Measurements from ENCODE around the gene ZNF771. TPM values are rescaled to one million over a fixed set of nuclear protein-coding genes. Genes with fewer than 3 reads are reported as not detected.

Gene ZNF771
- 13.1 and 28.5 TPM in 2 replicates for total RNA-seq (2014; rRNA removed; shearing (Covaris generic); ENCODE audit: low replicate concordance)

- Histone ChIP-seq H3K27me3 (no peaks in the 10 kb centered on the region), H3K9me3 (no peaks in the 10 kb centered on the region), H3K36me3 (peaks cover 22% of the 10 kb centered on the region), H3K4me3 (peak within 1 kb of the TSS; percentile 73)
- peak; percentile 95 for DNase-seq
Measured at GRCh38 chr16:30407102-30407803, at the start of gene ZNF771. Gene ZNF771, plus strand, starts transcription at chr16:30407606. Its CDS starts 448 bp downstream, at chr16:30408054.

GRCh38 chr16:30357715-30358576 is 49.5 kb upstream of the ZNF771 start:
- Histone ChIP-seq H3K27me3 (no peaks in the 10 kb centered on the region), H3K4me3 (no peak overlapping the region), H3K36me3 (peaks cover 68% of the 10 kb centered on the region), H3K9me3 (no peaks in the 10 kb centered on the region)
- DNase-seq = no peak

DNA sequence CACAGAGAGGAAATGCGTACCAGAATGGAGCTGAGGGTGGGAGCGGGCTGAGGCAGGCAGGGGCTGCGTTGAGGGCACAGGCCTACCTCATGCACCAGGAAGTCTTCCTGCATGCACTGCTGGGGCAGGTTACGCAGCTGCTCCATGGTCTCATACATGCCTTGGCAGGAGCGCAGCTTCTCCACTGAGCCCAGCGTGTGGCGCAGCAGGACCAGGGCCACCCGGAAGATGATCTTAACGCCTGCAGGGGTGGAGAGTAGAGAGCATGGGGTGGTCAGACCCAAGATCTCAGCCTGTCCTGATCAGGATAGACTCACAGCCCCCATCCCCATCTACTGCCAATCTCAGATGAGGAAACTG is 48.8 kb upstream of the ZNF771 start:
- DNase-seq = no peak
- peaks cover 68% of the 10 kb centered on the region for H3K36me3 ChIP-seq
- H3K27me3 ChIP-seq = no peaks in the 10 kb centered on the region
- no peak overlapping the region for H3K4me3 ChIP-seq
- H3K9me3 ChIP-seq = no peaks in the 10 kb centered on the region

GRCh38 chr16:30358990-30359870 is 48.2 kb upstream of the ZNF771 start:
- no peak for DNase-seq
- Histone ChIP-seq H3K27me3 (no peaks in the 10 kb centered on the region), H3K4me3 (no peak overlapping the region), H3K9me3 (no peaks in the 10 kb centered on the region), H3K36me3 (peaks cover 70% of the 10 kb centered on the region)

- Histone ChIP-seq H3K4me3 (no peak overlapping the region), H3K27me3 (no peaks in the 10 kb centered on the region), H3K9me3 (no peaks in the 10 kb centered on the region), H3K36me3 (peaks cover 76% of the 10 kb centered on the region)
- no peak for DNase-seq
Measured at GRCh38 chr16:30359871-30360170, 47.6 kb upstream of the ZNF771 start.

DNA sequence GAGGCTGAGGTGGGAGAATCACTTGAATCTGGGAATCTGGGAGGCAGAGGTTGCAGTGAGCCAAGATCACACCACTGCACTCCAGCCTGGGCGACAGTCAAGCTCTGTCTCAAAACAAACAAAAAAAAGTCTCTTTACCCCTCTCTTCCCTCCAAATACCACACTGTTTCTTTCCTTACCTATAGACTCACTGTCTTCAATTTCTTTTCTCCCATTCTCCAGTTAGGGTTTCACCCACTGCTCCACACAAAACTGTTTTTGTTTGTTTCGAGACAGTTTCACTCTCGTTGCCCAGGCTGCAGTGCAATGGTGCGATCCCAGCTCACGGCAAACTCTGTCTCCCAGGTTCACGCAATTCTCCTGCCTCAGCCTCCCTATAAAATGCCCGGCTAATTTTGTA is 46.2 kb upstream of the ZNF771 start:
- DNase-seq = no peak
- H3K27me3 ChIP-seq = no peaks in the 10 kb centered on the region
- no peaks in the 10 kb centered on the region for H3K9me3 ChIP-seq
- peaks cover 88% of the 10 kb centered on the region for H3K36me3 ChIP-seq
- H3K4me3 ChIP-seq = no peak overlapping the region

- H3K9me3 ChIP-seq = no peaks in the 10 kb centered on the region
- no peaks in the 10 kb centered on the region for H3K27me3 ChIP-seq
- peaks cover 76% of the 10 kb centered on the region for H3K36me3 ChIP-seq
- DNase-seq = no peak
- H3K4me3 ChIP-seq = no peak overlapping the region
Measured at GRCh38 chr16:30365200-30365599, 42.2 kb upstream of the ZNF771 start.

DNA sequence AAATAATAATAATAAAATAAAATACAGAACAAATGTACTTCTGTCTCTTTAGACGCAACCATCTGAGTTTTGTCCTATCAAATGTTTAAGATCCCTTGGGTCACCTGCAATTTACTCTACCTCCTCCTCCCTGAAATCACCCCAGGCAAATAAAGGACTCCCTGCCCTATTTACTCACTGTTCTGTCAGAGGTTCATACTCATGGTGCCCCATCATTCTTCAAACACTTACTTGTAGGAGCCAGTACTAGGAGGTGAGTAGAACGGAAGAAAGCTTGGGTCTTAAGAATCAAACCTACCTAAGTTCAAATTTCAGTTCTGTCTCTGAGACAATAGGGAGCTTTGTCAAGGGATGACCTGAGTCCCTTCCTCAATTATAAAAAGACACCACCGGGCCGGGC is 40.9 kb upstream of the ZNF771 start:
- peaks cover 64% of the 10 kb centered on the region for H3K36me3 ChIP-seq
- no peaks in the 10 kb centered on the region for H3K9me3 ChIP-seq
- no peak overlapping the region for H3K4me3 ChIP-seq
- no peaks in the 10 kb centered on the region for H3K27me3 ChIP-seq
- DNase-seq = no peak

- Histone ChIP-seq H3K9me3 (no peaks in the 10 kb centered on the region), H3K27me3 (no peaks in the 10 kb centered on the region), H3K4me3 (peak overlapping the region; percentile 80), H3K36me3 (peaks cover 57% of the 10 kb centered on the region)
- DNase-seq = no peak
Measured at GRCh38 chr16:30367349-30368009, 39.9 kb upstream of the ZNF771 start.

GRCh38 chr16:30368122-30368791 is 39.1 kb upstream of the ZNF771 start:
- peaks cover 50% of the 10 kb centered on the region for H3K36me3 ChIP-seq
- no peaks in the 10 kb centered on the region for H3K27me3 ChIP-seq
- peak; percentile 69 for DNase-seq
- peak overlapping the region; percentile 80 for H3K4me3 ChIP-seq
- H3K9me3 ChIP-seq = no peaks in the 10 kb centered on the region

- DNase-seq = no peak
- Histone ChIP-seq H3K36me3 (peaks cover 45% of the 10 kb centered on the region), H3K27me3 (no peaks in the 10 kb centered on the region), H3K4me3 (peak overlapping the region; percentile 80), H3K9me3 (no peaks in the 10 kb centered on the region)
Measured at GRCh38 chr16:30368792-30369090, 38.7 kb upstream of the ZNF771 start.

- no peak for DNase-seq
- Histone ChIP-seq H3K36me3 (peaks cover 40% of the 10 kb centered on the region), H3K4me3 (peak overlapping the region; percentile 80), H3K9me3 (no peaks in the 10 kb centered on the region), H3K27me3 (no peaks in the 10 kb centered on the region)
Measured at GRCh38 chr16:30369091-30369937, 38.1 kb upstream of the ZNF771 start.

DNA sequence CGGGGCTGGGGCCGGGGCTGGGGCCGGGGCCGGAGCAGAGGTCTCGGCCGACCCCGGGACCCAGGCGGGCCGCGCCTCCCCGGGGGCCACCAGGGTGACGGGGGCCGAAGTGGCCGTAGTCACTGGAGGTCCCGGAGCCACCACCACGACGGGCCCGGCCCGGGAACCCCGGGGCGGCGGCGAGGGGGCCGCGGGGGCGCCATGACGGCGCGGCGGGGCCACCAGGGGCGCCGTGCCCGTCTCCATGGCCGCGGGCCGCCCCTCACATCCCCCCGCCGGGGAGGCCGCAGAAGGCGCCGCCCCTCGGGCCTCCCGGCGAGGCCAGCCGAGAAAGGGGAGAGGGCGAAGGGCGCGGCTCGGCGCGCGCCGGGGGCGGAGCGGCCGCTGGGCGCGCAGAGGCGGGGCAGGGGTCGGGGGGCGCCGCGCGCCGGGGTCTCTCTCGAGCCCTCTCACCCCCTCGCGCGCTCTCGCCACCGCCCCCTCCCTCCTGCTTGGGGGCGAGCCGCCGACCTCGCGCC is 37.4 kb upstream of the ZNF771 start:
- peaks cover 33% of the 10 kb centered on the region for H3K36me3 ChIP-seq
- no peaks in the 10 kb centered on the region for H3K27me3 ChIP-seq
- DNase-seq = no peak
- no peaks in the 10 kb centered on the region for H3K9me3 ChIP-seq
- H3K4me3 ChIP-seq = peak overlapping the region; percentile 80

GRCh38 chr16:30370456-30371247 is 36.8 kb upstream of the ZNF771 start, which contains the start of gene TBC1D10B:
Gene TBC1D10B, minus strand, starts transcription at chr16:30370494. Its CDS starts 311 bp downstream, at chr16:30370183.
- DNase-seq = peak; percentile 99
- Histone ChIP-seq H3K9me3 (no peaks in the 10 kb centered on the region), H3K4me3 (peak within 1 kb of the TSS; percentile 80), H3K27me3 (no peaks in the 10 kb centered on the region), H3K36me3 (peaks cover 27% of the 10 kb centered on the region)

All from MG63 (cell line).